ENCODE measurements around the gene PLOD2.

Gene PLOD2

DNA sequence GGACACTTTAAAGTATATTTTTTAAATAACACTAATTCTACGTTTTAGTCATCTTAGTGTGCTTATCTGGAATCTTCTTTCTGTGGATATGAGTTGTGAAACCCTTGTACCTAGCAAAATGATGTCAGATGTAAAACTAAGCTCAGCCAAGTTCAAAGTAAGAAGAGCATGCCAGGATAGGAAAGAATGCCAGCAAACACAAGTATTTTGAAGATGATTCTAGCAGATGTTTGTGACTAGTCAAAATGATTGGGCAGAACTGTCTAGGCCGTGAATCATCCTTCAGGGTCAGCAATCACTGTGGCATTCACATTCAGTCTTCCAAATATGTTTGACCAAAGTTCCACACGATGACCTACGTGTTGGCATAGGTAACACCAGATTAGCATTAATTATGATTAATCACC lies 5.4 kb upstream of the PLOD2 start:
- no peak for DNase-seq

GRCh38 chr3:146165877-146166276 lies 4.9 kb upstream of the PLOD2 start:
- DNase-seq = no peak

DNA sequence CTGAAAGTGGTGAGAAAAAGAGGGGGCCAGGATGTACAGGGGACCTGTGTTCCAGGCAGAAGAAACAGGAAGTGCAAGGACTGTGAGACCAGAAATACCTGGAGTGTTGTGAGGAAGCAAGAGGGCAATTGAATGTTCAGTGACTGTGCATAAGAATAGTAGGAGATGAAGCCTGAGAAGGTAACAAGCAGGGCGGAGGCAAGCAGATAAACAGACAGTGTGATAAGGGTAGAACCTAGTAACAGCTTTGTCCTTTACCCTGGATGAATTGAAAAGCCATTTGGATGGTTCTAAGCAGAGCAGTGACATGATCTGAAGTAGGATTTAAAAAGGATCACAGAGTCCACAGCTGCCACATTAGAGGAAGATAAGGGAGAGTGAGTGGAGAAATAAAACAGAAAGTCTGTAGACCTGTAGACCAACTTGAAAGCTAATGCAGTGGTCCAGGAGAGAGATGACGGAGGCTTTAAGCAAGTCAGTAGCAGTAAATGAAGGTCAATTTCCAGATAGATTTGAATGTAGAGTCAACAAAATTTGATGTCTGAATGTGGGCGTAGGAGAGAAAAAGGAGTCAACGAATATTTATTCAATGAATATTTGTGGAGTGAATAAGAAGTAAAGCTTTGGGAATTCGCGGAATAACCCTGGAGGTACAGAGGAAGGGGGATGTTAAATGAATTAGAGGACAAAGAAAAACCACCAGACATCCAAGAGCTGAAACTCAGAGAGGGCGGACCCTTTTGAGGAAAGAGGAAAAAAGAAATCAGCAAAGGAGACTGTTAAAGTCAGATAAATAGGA lies 4.2 kb upstream of the PLOD2 start:
- DNase-seq = no peak

- DNase-seq = no peak
These were observed 3.5 kb upstream of the PLOD2 start for GRCh38 chr3:146164506-146164905.

DNA sequence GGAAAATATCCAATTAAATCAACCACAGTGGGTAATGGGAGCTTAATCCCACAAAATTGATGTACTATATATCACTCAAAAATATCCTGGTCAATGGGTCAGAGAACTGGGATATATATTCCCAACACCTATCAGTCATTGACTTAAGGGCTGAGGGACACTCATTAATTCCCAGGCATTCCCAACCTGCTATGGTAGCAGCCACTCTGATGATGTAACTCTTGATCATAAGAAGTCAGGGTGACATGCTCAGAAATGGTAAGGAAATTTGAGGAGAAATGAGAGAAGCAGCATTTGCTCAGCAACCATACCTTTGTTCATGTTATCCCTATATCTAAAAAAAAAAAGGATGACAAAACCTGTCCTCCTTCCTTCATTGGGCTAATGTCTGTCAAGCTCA lies 3.1 kb upstream of the PLOD2 start:
- DNase-seq = no peak

DNA sequence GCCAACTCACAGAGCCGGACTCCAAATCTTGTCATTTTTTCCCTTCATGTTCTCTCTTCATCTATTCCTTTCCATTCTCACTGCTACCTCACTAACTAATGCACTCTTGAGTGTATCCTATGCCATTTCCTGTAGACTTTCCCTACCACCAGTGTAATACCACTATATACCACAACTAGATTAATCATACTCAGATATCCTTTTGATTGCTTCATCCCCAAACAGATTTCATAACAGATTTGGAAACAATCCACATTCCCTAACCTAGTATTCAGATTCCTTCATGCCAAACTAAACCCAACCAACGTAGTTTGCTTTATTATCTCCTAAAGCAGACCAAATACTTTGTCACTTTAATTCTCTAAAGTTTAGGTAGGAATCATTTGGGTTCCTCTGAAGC lies 2.6 kb upstream of the PLOD2 start:
- no peak for DNase-seq

DNA sequence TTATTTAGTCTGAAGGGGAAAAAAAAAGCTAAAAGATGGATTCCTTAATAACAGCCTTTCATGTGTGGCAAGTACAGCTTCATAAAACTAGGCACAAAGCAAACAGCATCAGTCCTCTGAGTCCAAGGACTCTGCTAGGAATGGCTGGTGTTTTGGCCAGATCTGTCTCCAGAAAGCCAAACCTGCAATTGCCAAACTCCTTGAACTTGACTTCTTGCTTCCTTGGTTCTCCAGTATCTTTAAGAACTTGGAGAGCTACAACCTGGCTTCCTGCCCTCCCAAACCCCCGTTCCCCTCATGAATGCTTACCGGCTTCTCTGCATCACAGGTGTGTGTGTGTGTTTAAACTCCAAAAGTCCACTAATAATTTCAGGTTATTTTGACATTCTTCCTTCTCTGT lies 1.6 kb upstream of the PLOD2 start:
- DNase-seq = no peak

DNA sequence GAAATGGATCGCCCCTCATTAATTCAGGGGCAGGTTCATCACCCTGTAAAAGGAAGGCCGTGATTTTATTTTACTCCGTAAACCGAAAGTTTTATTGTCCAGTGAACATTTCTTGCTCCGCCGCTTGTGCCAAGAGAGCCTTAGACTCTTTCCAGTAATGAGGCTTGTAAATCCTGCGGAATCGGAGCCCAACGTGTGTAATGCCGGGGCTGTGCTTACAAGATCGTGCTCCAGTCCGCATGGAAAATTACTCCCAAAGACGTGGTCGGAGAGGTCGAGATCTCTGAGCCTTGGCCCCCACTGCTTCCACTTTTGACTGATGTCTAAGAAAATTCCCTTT lies 649 bp upstream of the PLOD2 start:
- peak in 17 of 51 donors; percentile 3 to 65 (median 27) for DNase-seq

- peak in 44 of 51 donors; percentile 5 to 80 (median 45) for DNase-seq
These were observed 542 bp downstream of the PLOD2 start for GRCh38 chr3:146160321-146160963.

- peak in 1 of 51 donors; percentile 50 for DNase-seq
These were observed 1.2 kb downstream of the PLOD2 start for GRCh38 chr3:146159616-146160320.

- peak in 2 of 51 donors; percentile 5 to 7 for DNase-seq
These were observed 1.9 kb downstream of the PLOD2 start for GRCh38 chr3:146159037-146159436.

- DNase-seq = no peak
These were observed 3.5 kb downstream of the PLOD2 start for GRCh38 chr3:146157325-146158060.

DNA sequence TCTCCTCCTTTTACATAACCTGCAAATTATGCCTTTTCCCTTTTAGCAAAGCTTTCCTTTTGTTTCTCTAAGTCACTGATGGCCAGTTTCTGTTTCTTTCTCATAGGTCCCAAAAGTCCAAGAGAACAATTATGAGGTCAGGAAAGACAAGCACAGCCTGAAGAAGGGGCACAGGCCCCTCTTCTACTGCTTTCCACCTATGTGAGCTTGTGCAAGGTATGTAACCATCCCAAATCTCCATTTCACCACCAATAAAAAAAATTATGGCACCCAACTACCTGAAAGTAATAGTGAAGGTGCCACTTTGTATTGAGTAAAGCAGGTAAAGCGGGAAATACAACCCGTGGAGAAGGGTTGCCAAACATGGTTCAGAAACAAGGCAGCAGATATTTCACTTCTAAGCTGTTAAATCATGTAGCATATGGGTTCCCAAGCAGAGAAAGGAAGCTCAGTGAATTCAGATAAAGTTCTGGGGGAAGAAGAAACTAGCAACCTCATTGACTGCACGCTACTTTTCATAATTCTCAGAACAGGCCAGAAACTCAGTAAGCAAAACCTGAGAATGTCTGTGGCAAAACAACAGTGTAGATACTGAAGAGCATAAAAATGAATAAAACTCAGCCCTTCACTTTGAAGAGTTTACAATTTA lies 4.2 kb downstream of the PLOD2 start:
- peak in 1 of 51 donors; percentile 11 for DNase-seq

GRCh38 chr3:146156095-146156494 lies 4.9 kb downstream of the PLOD2 start:
- DNase-seq = peak in 10 of 51 donors; percentile 3 to 29 (median 9)

GRCh38 chr3:146154995-146155394 lies 6.0 kb downstream of the PLOD2 start:
- no peak for DNase-seq

GRCh38 chr3:146154316-146154715 lies 6.7 kb downstream of the PLOD2 start:
- no peak for DNase-seq

DNA sequence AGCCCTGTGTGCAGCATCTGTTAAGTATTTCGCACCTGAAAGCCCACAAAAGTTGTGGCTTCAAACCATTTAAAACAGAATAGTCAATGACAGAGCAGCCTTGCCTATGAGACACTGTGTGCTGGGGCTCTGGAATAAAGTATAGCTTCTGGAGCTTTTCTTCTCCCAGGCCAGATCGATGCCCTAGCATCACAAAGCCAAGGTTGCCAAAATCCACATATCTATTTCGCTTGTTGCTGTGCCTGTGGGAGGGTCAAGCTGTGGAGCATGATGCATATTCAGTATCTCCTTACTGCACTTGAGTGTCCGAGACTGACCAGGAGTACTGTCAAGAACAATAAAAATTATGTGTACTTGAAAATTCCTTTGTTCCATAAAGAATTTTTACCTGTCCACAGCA lies 7.6 kb downstream of the PLOD2 start:
- no peak for DNase-seq

DNA sequence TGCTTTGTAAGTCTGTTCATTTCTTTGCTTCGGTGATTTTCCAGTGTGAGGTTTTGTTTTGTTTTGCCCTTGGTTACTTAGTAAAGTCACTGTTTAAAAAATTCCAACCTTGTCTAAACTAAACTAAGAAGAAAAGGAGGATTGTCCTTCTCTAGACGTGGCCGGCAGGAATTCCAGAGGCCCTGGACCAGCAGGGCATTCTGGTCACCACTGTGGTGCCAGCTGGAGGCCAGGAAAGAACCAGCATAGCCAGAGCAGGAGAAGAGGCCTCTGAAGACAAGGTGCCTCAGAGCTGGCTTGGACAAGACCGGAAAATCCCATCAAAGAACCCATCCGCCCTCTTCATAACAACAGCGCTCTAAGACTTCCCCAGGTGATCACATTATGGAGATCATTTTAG lies 8.2 kb downstream of the PLOD2 start:
- DNase-seq = peak in 7 of 51 donors; percentile 3 to 13 (median 6)

DNA sequence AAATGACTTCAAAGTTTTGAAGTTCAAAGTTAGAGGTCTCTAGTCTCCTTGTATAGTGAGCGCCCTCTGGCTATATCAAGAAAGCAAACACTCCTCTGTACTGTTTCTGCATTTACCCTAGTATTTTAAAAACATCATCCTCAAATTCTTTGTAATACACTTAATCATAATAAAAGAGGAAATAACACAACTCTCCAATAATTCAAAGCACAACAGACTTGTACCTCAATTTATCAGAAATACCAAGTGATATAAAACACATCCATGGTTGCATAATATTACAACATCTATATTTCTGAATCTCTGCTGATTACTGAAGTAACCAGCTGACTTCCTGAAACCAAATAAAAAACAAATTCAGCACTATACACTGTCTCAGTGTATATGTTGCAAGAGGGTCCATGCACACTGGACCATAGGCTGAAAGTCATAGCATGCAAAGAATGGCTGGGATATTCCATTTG lies 12.5 kb downstream of the PLOD2 start:
- DNase-seq = no peak

GRCh38 chr3:146145642-146146041 lies 15.3 kb downstream of the PLOD2 start:
- DNase-seq = no peak

- peak in 4 of 51 donors; percentile 9 to 36 (median 11) for DNase-seq
These were observed 18.2 kb downstream of the PLOD2 start for GRCh38 chr3:146142757-146143156.

Measured in hypothalamus (tissue), 51 donors.